GM18951 (cell line): Measurements from ENCODE around the gene MYO16.

Experiments
- POLR2A ChIP-seq: IDR thresholded peaks from 4 replicates; pipeline ENCODE4 v1.6.1; 2011; ENCODE audit warnings: mild to moderate bottlenecking; ENCODE audit not compliant: insufficient read length, insufficient read depth; ENCODE audit errors: extremely low read depth
- in situ Hi-C: fragments of 300-500 bp; cut with MboI; formaldehyde crosslinking; loops from one replicate; pipeline ENCODE4 v1.12.0; 2022; ENCODE audit warnings: low sequenced_read_pairs, mixed read lengths, inconsistent platforms; ENCODE audit not compliant: unreplicated experiment

MYO16 gene

DNA sequence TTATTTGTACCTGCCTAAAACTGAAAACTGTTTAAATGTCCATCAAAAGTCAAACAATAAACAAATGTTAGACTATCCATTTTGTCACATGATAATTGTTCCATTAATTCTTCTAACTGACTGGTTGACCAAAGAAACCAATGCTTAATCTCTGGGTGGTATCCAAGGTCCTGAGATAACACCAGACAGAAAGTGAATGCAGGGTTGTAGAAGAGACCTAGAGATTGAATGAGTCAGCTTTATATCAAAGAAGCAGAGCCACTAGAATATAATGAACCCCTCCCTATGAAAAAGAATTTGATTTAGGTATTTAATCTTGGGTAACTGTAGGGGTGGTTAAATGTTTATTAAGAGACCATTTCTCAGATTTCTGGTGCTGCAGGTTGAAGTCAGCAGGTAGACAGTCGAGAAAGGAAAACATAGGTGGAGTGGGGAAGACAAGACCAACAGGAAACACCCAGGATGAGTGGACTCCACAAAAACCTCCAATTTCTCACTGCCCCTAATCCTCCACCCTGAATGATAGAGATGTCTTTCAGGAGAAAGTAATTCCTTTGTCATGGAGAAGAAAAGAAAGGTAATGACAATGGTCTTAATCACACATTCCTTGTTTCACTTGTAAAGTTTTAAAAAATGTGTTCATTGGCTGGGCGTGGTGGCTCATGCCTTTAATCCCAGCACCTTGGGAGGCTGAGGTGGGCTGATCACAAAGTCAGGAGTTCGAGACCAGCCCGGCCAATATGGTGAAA, 620.5 kb downstream of the MYO16 start:
- no peak for TF ChIP-seq POLR2A
- in situ Hi-C loops = loop anchor here (10.0 kb wide), 1 partner anchor 65 kb away; no protein-coding TSS in a partner anchor

- no peak for TF ChIP-seq POLR2A
- in situ Hi-C loops = loop anchor here (10.0 kb wide), 1 partner anchor 67 kb away; no protein-coding TSS in a partner anchor
Observed at GRCh38 chr13:109251956-109252355, 622.5 kb downstream of the MYO16 start.

DNA sequence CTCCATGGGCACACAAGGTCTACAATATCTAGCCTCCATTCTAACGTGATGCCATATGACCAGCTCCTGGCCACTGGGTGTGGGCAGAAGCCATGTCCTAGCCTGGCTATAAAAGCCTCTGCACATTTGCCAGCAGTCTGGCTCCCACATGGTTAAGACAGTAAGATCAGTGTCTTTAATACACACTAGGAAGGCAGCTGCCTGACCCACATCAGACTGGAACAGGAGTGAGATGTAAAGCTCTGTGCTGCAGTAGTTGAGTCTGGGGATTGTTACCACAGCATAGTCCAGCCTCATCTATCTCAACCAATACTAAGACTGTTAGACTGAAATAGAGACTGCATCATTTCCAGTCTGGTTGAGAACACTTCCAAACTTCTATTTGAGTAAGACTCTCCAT, 623.9 kb downstream of the MYO16 start:
- TF ChIP-seq POLR2A = no peak
- in situ Hi-C loops = loop anchor here (10.0 kb wide), 1 partner anchor 69 kb away; no protein-coding TSS in a partner anchor

DNA sequence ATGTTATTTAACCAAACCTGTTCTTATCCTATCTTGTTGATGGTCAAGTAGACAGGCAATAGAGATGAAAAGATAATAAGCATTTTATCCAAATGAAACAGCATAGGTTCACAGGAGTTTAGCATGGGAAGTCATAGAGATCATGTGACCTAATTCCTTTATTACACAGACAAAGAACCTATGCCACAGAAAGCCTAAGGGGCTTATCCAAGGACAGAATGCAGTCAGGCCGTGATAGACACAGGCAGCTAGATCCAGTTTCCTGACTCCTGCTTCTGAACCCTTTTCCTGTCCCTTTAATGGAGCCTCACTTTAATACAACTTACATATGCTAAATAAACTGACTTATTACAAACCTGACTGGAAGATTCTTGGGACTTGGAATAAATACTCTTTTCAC, 624.9 kb downstream of the MYO16 start:
- no peak for TF ChIP-seq POLR2A
- in situ Hi-C loops = loop anchor here (10.0 kb wide), 1 partner anchor 69 kb away; no protein-coding TSS in a partner anchor

GRCh38 chr13:109255141-109255856, 625.9 kb downstream of the MYO16 start:
- in situ Hi-C loops = loop anchor here (10.0 kb wide), 1 partner anchor 70 kb away; no protein-coding TSS in a partner anchor
- no peak for TF ChIP-seq POLR2A

- in situ Hi-C loops = loop anchor here (10.0 kb wide), 1 partner anchor 72 kb away; no protein-coding TSS in a partner anchor
- TF ChIP-seq POLR2A = no peak
Observed at GRCh38 chr13:109256866-109257760, 627.7 kb downstream of the MYO16 start.
